Cardiac atrium fibroblast (primary cell): ENCODE measurements around the gene PARP4. TPM values are rescaled to one million over a fixed set of nuclear protein-coding genes. Genes with fewer than 3 reads are reported as not detected.

Experiments used
- total RNA-seq: library from RNA; depleted of rRNA; stranded (reverse); fragments of >200 nt; gene quantifications from 2 replicates; pipeline ENCODE4 v1.2.3, GENCODE V29; 2015

Gene PARP4
- total RNA-seq, result 31.4 and 40.3 TPM in 2 replicates

DNA sequence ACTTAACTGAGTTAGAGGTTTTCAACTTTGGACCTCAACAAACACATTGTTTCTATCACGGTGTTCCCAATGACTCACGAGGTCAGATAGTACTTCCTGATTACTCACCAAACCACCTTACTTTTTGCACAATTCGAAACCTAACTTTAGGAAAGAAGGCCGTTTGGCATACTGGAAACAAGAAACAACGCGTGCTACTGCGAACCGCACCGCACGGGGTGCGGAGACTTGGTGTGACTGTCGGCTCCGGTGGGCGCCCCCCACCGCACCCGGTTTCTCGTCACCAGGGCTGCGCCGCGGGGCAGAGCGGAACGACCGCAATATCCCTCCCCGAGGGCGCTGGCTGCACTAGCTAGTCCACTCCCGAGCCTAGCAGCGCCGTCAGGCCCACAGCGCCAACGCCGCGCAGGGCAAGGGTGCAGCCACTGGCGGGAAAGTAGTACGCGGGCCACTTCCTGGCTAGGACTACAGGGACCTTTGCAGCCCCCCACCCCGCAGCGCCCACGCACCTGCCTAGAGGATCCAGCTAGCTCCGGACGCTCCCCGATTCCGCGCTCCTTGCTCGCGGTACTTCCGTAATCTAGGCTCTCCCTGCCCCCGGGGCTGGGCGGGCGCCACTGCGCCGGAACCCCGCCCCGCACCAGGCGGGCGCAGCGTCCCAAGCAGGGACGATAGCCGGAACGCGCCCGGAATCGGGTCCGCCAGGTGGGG, at the start of gene PARP4:
Gene PARP4 (minus strand): TSS at position 582 of the 711 bp plus-strand sequence. CDS start 9,002 bp downstream, outside the sequence.

Other genes starting within 250 kb of the PARP4 start
- gene C1QTNF9, start 203.2 kb downstream of the PARP4 start, total RNA-seq, result not detected in 2 replicates
- not detected in 2 replicates for gene ATP12A, start 167.6 kb upstream of the PARP4 start, total RNA-seq